GM18520 (cell line): Measurements from ENCODE around the gene DAGLA.

Experiments used
- ATAC-seq: cut with Tn5 transposase; IDR thresholded peaks from one replicate; pipeline ENCODE4 v1.9.1; 2021; ENCODE audit not compliant: unreplicated experiment

Gene DAGLA

GRCh38 chr11:61762798-61763197 lies 82.6 kb downstream of the DAGLA start:
- ATAC-seq: no peak

- ATAC-seq: no peak
Observed at GRCh38 chr11:61763930-61764605, 83.9 kb downstream of the DAGLA start.

GRCh38 chr11:61764606-61765260 lies 84.5 kb downstream of the DAGLA start:
- no peak for ATAC-seq

- ATAC-seq: no peak
Observed at GRCh38 chr11:61765550-61766253, 85.5 kb downstream of the DAGLA start.

- no peak for ATAC-seq
Observed at GRCh38 chr11:61766353-61766841, 86.2 kb downstream of the DAGLA start.

- no peak for ATAC-seq
Observed at GRCh38 chr11:61768376-61769076, 88.3 kb downstream of the DAGLA start.

GRCh38 chr11:61769169-61769920 lies 89.2 kb downstream of the DAGLA start:
- ATAC-seq: no peak

- ATAC-seq: no peak
Observed at GRCh38 chr11:61769946-61770683, 89.9 kb downstream of the DAGLA start.

- ATAC-seq: no peak
Observed at GRCh38 chr11:61771195-61771894, 91.2 kb downstream of the DAGLA start.

GRCh38 chr11:61771985-61772455 lies 91.8 kb downstream of the DAGLA start:
- ATAC-seq: no peak

GRCh38 chr11:61773356-61773755 lies 93.2 kb downstream of the DAGLA start:
- no peak for ATAC-seq

- ATAC-seq: no peak
Observed at GRCh38 chr11:61773809-61774208, 93.6 kb downstream of the DAGLA start.

- ATAC-seq: no peak
Observed at GRCh38 chr11:61774411-61774810, 94.2 kb downstream of the DAGLA start.

- ATAC-seq: no peak
Observed at GRCh38 chr11:61775106-61775505, 94.9 kb downstream of the DAGLA start.

- no peak for ATAC-seq
Observed at GRCh38 chr11:61775606-61776554, 95.7 kb downstream of the DAGLA start.

GRCh38 chr11:61776561-61777075 lies 96.4 kb downstream of the DAGLA start:
- ATAC-seq: no peak

- no peak for ATAC-seq
Observed at GRCh38 chr11:61777234-61778090, 97.3 kb downstream of the DAGLA start.
